ENCODE measurements around the gene CD96.

The CD96 gene

GRCh38 chr3:111581403-111582119 lies 39.6 kb downstream of the CD96 start:
- no peak overlapping the region for H3K4me3 ChIP-seq (ENCODE audit: low read depth, low read length)
- no peak for TF ChIP-seq CTCF (IDR thresholded peaks at IDR 0.05; ENCODE audit: insufficient read depth, low read depth, low read length, missing control alignments)
- no peak for DNase-seq (ENCODE audit: low read depth)

GRCh38 chr3:111582120-111582474 lies 40.1 kb downstream of the CD96 start:
- TF ChIP-seq CTCF (IDR thresholded peaks at IDR 0.05; ENCODE audit: insufficient read depth, low read depth, low read length, missing control alignments): no peak
- no peak for DNase-seq (ENCODE audit: low read depth)

GRCh38 chr3:111584744-111585143 lies 42.7 kb downstream of the CD96 start:
- no peak for TF ChIP-seq CTCF (IDR thresholded peaks at IDR 0.05; ENCODE audit: insufficient read depth, low read depth, low read length, missing control alignments)
- no peak overlapping the region for H3K4me3 ChIP-seq (ENCODE audit: low read depth, low read length)
- no peak for DNase-seq (ENCODE audit: low read depth)

More at GRCh38 chr3:111582120-111582474, 40.1 kb downstream of the CD96 start:
- no peak overlapping the region for H3K4me3 ChIP-seq (ENCODE audit: low read depth, low read length)

DNA sequence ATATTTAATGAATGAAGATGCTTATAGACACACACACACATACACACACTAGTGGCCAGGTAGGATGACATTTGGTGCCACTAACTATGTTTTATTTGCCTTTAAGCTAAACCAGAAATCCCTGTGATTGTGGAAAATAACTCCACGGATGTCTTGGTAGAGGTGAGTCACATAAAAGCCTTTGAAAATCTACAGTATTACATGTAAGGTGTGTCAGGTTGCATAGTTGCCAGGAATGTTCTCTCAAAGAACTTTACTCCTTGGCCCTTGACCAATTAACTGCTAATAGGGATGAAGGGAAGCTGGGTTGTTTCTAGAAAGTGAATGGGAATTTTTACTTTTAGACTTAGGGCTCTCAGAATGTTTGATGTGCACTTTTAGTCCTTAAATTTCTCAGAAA lies 43.2 kb downstream of the CD96 start:
- no peak overlapping the region for H3K4me3 ChIP-seq (ENCODE audit: low read depth, low read length)
- no peak for DNase-seq (ENCODE audit: low read depth)
- TF ChIP-seq CTCF (IDR thresholded peaks at IDR 0.05; ENCODE audit: insufficient read depth, low read depth, low read length, missing control alignments): no peak

DNA sequence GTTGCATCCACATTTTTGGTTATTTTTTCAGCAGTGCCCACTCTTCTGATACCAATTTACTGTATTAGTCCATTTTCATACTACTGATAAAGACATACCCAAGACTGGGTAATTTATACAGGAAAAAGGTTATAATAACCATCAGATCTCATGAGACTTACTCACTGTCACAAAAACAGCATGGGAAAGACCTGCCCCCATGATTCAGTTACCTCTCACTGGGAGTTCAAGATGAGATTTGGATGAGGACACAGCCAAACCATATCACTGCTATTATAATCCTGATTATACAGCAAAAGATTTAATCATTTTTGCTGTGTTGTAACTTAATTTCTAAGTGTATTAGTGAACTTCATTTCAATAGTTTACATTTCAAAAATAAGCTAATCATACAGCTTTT lies 46.5 kb downstream of the CD96 start:
- no peak for TF ChIP-seq CTCF (IDR thresholded peaks at IDR 0.05; ENCODE audit: insufficient read depth, low read depth, low read length, missing control alignments)
- H3K4me3 ChIP-seq (ENCODE audit: low read depth, low read length): no peak overlapping the region

GRCh38 chr3:111589303-111590142 lies 47.5 kb downstream of the CD96 start:
- no peak for TF ChIP-seq CTCF (IDR thresholded peaks at IDR 0.05; ENCODE audit: insufficient read depth, low read depth, low read length, missing control alignments)
- no peak overlapping the region for H3K4me3 ChIP-seq (ENCODE audit: low read depth, low read length)
- no peak for DNase-seq (ENCODE audit: low read depth)

More for the DNA sequence above, 46.5 kb downstream of the CD96 start:
- DNase-seq (ENCODE audit: low read depth): no peak

Measured in GM12865 (cell line).